GM12878 (cell line): ENCODE results near the gene ANO8. TPM values are rescaled to one million over a fixed set of nuclear protein-coding genes. Genes with fewer than 3 reads are reported as not detected.

ENCODE experiments used
- CHD2 ChIP-seq: IDR thresholded peaks from 2 replicates; pipeline ENCODE4 v1.6.1; 2011; ENCODE audit warnings: low read depth, low read length, improper control_type of control experiment, borderline replicate concordance
- EP300 ChIP-seq, 2 experiments: fragments of 150-350 bp in 1 of 2; IDR thresholded peaks; 2 replicates each; pipeline ENCODE4 v1.6.1; 2011 to 2012; ENCODE audit warnings: low read depth in 2 of 2, low read length in 2 of 2, borderline replicate concordance in 1 of 2, improper control_type of control experiment in 1 of 2, inconsistent platforms in 1 of 2; ENCODE audit not compliant: control insufficient read depth in 1 of 2
- FOS ChIP-seq: IDR thresholded peaks from 3 replicates; pipeline ENCODE4 v1.6.1; 2011; ENCODE audit warnings: borderline replicate concordance; ENCODE audit not compliant: insufficient read length; ENCODE audit errors: extremely low read depth
- FOXM1 ChIP-seq: IDR thresholded peaks from 2 replicates; pipeline ENCODE4 v1.6.1; 2012; ENCODE audit warnings: low read depth, mild to moderate bottlenecking, inconsistent platforms, low read length, moderate library complexity
- HDAC6 ChIP-seq: fragments of 200-600 bp; sonication (generic); IDR thresholded peaks from one replicate; pipeline ENCODE4 v1.8.0; 2017; ENCODE audit warnings: antibody characterized with exemption; ENCODE audit not compliant: unreplicated experiment
- IKZF2 ChIP-seq, 2 experiments: fragments of 450-650 bp; IDR thresholded peaks; 2 replicates each; pipeline ENCODE4 v1.6.1; 2017; ENCODE audit warnings: mild to moderate bottlenecking in 2 of 2, moderate library complexity in 2 of 2
- IRF3 ChIP-seq: fragments of 450-650 bp; IDR thresholded peaks from 2 replicates; pipeline ENCODE4 v1.6.1; 2014; ENCODE audit warnings: mild to moderate bottlenecking
- NFIC ChIP-seq: IDR thresholded peaks from 2 replicates; pipeline ENCODE4 v1.6.1; 2012; ENCODE audit warnings: low read depth, mild to moderate bottlenecking, inconsistent platforms, low read length, moderate library complexity
- POU2F2 ChIP-seq: IDR thresholded peaks from 3 replicates; pipeline ENCODE4 v1.6.1; 2011; ENCODE audit warnings: low read depth, mild to moderate bottlenecking, low read length, borderline replicate concordance
- RB1 ChIP-seq: fragments of 450-650 bp; formaldehyde crosslinking; IDR thresholded peaks from 2 replicates; pipeline ENCODE4 v1.6.1; 2017; ENCODE audit warnings: mild to moderate bottlenecking, borderline replicate concordance
- SMC3 ChIP-seq: IDR thresholded peaks from 2 replicates; pipeline ENCODE4 v1.6.1; 2011; ENCODE audit warnings: low read length, improper control_type of control experiment, borderline replicate concordance
- ZBED1 ChIP-seq: IDR thresholded peaks from 2 replicates; pipeline ENCODE4 v1.6.1; 2016; ENCODE audit warnings: borderline replicate concordance
- ZNF592 ChIP-seq: fragments of 450-650 bp; IDR thresholded peaks from 2 replicates; pipeline ENCODE4 v1.6.1; 2017; ENCODE audit warnings: mild to moderate bottlenecking, moderate library complexity
- polyA plus RNA-seq, 11 experiments: library from polyadenylated mRNA; depleted of rRNA in 4 of 11; unstranded in 6 of 11; stranded (reverse) in 5 of 11; fragments of >200 nt; fragmentation: Nextera tagmentation in 4 of 11; fragmentation: Illumina TruSeq in 1 of 11; extraction: Ambion mirVana in 4 of 11; extraction: Trizol in 1 of 11; gene quantifications; 1 replicate in 1 of 11; 2 replicates in 10 of 11; pipeline versions ENCODE4 v1.2.1 to v1.2.3, GENCODE V29; 2011 to 2016; ENCODE audit warnings: inconsistent platforms in 2 of 11, missing spikeins in 2 of 11, low read depth in 1 of 11
- total RNA-seq, 4 experiments: library from RNA; depleted of rRNA in 3 of 4; stranded (reverse); fragments of >200 nt in 3 of 4; fragmentation: Illumina TruSeq in 1 of 4; extraction: Trizol in 1 of 4; gene quantifications; 2 replicates each; pipeline versions ENCODE4 v1.2.1 to v1.2.3, GENCODE V29; 2013 to 2021
- TF ChIP-seq, protein P1 (sequence below): fragments of 450-650 bp; IDR thresholded peaks from 2 replicates; pipeline ENCODE4 v1.6.1; 2017; ENCODE audit warnings: antibody characterized with exemption, mild to moderate bottlenecking, moderate library complexity
- TF ChIP-seq, protein P2 (sequence below): IDR thresholded peaks from 2 replicates; pipeline ENCODE4 v1.6.1; 2012; ENCODE audit warnings: low read depth, low read length, improper control_type of control experiment

Gene ANO8
- total and polyA plus RNA-seq, 10 of the 15 experiments (the other 5 are each of a cell fraction or from before 2014, with no cell fraction given): 0.04 to 6.7 (median 1.1) TPM

DNA sequence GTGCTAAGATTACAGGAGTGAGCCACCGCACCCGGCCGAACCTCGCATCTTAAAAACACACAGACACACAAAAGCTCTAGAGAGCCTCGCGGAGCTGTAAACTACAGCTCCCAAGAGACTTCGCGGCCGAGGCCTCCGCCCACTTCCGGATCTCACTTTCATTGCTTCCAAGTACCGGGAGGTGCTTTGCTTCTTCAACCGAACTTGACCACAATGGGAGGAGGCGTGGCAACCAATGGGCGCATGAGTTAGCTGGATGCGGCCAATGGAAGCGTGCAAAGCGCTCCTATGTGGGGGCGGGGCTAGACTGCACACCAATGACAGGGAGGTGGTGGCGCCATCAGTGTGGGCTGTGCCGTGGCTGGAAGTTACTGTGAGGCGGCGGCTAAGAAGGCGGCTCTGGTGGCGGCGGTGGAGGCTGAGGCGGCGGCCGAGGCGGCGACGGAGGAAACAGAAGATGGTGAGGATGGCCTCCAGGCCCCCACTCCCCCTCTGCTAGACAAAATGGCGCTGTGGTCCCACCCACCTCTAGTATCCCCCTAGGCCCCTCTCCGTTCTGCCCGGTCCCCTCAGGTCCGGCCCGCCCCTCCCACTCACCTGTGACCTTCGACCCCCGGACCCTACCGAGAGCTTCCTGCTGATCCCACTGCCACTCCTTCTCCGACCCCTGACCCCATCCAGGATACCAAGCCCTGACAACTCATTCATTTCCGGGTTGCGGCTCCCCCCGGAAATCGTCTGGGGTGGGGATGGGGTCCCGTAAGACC lies 25.3 kb downstream of the ANO8 start, which contains the start of gene DDA1 (continued):
- TF ChIP-seq EP300 (IDR thresholded peaks at IDR 0.05; ENCODE audit: borderline replicate concordance in 1 of 2, control insufficient read depth in 1 of 2, low read depth in 2 of 2, low read length in 2 of 2): no peak
- TF ChIP-seq RB1: peak; percentile 62; the same call in 1 of the 2 replicates
- TF ChIP-seq ZNF592: no peak
- no peak for TF ChIP-seq HDAC6
- peak; percentile 95 for TF ChIP-seq FOS
- no peak for TF ChIP-seq ZBED1
- peak; percentile 10; the same call in 1 of the 2 replicates for TF ChIP-seq SMC3
- TF ChIP-seq NFIC: no peak
- TF ChIP-seq FOXM1: no peak
- TF ChIP-seq IKZF2 (IDR thresholded peaks at IDR 0.05): no peak
- TF ChIP-seq CHD2: peak; percentile 97
- TF ChIP-seq POU2F2: peak; percentile 50; the same call in 1 of the 3 replicates
- TF ChIP-seq, protein P1, sequence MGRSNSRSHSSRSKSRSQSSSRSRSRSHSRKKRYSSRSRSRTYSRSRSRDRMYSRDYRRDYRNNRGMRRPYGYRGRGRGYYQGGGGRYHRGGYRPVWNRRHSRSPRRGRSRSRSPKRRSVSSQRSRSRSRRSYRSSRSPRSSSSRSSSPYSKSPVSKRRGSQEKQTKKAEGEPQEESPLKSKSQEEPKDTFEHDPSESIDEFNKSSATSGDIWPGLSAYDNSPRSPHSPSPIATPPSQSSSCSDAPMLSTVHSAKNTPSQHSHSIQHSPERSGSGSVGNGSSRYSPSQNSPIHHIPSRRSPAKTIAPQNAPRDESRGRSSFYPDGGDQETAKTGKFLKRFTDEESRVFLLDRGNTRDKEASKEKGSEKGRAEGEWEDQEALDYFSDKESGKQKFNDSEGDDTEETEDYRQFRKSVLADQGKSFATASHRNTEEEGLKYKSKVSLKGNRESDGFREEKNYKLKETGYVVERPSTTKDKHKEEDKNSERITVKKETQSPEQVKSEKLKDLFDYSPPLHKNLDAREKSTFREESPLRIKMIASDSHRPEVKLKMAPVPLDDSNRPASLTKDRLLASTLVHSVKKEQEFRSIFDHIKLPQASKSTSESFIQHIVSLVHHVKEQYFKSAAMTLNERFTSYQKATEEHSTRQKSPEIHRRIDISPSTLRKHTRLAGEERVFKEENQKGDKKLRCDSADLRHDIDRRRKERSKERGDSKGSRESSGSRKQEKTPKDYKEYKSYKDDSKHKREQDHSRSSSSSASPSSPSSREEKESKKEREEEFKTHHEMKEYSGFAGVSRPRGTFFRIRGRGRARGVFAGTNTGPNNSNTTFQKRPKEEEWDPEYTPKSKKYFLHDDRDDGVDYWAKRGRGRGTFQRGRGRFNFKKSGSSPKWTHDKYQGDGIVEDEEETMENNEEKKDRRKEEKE: no peak
- TF ChIP-seq IRF3: peak; percentile 96
- TF ChIP-seq, protein P2, sequence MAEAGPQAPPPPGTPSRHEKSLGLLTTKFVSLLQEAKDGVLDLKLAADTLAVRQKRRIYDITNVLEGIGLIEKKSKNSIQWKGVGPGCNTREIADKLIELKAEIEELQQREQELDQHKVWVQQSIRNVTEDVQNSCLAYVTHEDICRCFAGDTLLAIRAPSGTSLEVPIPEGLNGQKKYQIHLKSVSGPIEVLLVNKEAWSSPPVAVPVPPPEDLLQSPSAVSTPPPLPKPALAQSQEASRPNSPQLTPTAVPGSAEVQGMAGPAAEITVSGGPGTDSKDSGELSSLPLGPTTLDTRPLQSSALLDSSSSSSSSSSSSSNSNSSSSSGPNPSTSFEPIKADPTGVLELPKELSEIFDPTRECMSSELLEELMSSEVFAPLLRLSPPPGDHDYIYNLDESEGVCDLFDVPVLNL: no peak
